GM18873 (cell line): ENCODE results near the gene TRPV6.

Source experiments
- ATAC-seq: cut with Tn5 transposase; IDR thresholded peaks from one replicate; pipeline ENCODE4 v1.9.1; 2021; ENCODE audit warnings: mild to moderate bottlenecking, moderate library complexity, moderate number of reproducible peaks; ENCODE audit not compliant: unreplicated experiment, low FRiP score

TRPV6 gene

DNA sequence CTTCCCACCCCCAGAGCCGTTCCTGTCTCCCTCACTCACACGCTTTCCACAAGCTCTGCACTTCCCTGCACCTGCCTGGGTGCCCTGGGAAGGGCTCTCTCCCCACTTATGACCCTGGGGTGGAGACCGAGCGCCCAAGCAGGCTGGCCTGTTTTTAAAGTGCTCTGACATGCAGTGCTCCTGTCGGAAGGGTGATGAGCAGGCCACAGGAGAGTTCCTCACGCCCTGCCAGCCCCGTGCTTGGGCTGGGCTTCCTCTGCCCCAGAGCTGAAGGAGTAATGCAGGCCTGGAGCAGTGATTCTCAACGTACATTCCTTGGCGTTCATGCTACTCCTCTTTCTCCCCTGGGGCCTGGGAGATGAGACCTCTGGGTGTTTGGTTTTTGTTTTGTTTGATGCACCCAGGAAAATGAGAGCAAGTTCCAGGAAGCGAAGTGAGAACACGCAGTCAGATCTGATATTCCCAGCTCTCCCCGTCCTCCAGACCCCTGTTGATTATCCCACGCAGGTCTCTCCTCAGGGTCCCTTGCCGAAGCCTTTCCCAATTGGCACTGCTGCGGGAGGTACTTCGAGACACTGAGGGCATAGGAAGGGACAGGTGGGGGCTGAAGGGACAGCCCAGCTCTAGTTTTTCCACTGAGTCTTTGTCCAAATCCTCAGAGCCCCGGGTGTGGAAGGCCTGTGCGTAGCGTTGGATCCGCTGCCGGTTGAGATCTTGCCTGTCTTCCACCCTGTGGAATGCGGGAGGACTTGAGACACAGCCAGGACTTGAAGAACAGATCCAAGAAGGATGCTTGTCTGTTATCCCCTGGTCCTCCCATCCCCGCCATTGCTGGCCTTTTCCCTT is 14.1 kb downstream of the TRPV6 start:
- ATAC-seq, result no peak

DNA sequence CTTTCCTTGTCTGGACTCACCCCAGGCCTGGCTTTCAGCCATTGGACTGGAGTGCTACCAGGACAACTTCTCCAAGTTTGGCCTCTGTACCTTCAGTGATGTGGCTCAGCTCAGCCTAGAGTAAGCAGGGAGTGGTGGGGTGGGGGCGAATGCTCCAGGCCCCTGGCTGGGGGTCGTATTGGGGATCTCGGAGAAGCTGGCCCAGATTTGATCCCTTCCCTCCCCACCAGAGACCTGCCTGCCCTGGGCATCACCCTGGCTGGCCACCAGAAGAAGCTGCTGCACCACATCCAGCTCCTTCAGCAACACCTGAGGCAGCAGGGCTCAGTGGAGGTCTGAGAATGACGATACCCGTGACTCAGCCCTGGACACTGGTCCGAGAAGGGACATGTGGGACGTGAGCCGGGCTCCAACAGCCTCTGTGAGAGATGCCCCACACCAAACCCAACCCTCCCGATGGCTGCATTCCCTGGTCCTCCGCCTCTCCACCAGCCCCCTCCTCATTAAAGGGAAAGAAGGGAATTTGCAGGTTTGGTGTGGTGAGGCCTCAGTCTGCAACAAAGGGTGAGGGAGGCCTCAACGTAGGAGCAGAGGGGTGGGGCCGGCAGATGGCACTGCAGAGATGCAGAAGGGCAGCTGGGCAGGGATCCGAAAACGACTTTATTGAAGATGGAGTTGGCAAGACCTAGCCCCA is 14.8 kb downstream of the TRPV6 start:
- no peak for ATAC-seq

DNA sequence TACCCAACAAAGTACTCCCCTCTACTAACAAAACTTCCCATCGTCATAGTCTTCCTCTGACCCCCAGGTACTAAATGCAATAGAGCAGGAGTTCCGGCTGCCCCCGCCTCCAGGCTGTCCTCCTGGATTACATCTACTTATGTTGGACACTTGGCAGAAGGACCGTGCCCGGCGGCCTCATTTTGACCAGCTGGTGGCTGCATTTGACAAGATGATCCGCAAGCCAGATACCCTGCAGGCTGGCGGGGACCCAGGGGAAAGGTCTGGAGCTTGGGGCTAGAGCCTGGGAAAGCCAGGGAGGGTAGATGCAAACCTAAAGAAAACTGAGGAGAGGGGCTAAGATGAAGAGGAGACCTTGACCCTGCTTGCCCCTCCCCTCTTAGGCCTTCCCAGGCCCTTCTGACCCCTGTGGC is 15.4 kb downstream of the TRPV6 start:
- no peak for ATAC-seq

DNA sequence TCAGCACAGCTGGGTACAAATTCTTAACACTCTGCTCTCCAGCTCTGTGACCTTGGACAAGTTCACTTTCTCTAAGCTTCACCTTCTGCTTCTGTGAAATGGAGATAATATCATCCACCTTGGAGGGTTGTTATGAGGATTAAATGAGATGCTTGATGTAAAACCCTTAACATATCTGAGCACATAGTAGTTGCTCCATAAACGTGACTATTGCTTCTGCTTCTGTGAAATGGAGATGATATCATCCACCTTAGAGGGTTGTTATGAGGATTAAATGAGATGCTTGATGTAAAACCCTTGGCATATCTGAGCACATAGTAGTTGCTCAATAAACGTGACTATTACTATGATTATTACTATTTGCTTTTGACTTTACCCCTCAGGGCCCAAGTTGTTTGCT is 16.1 kb downstream of the TRPV6 start:
- ATAC-seq, result no peak

DNA sequence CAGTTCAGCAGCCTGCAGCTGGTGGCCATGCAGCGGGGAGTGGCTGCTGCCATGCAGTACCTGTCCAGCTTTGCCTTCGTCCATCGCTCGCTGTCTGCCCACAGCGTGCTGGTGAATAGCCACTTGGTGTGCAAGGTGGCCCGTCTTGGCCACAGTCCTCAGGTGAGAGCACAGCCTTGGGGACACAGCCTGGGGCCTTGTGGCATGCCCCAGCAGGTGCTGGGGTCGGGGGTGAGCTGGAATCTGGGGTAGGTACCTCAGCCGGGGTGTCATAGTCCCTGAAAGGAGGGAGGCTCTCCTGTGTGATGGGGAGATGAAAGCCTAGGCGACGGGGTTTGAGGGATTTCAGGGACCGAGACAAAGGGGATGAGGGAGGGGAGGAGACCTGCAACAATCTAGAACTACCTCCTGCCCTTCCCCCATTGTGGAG is 16.5 kb downstream of the TRPV6 start:
- ATAC-seq, result no peak

DNA sequence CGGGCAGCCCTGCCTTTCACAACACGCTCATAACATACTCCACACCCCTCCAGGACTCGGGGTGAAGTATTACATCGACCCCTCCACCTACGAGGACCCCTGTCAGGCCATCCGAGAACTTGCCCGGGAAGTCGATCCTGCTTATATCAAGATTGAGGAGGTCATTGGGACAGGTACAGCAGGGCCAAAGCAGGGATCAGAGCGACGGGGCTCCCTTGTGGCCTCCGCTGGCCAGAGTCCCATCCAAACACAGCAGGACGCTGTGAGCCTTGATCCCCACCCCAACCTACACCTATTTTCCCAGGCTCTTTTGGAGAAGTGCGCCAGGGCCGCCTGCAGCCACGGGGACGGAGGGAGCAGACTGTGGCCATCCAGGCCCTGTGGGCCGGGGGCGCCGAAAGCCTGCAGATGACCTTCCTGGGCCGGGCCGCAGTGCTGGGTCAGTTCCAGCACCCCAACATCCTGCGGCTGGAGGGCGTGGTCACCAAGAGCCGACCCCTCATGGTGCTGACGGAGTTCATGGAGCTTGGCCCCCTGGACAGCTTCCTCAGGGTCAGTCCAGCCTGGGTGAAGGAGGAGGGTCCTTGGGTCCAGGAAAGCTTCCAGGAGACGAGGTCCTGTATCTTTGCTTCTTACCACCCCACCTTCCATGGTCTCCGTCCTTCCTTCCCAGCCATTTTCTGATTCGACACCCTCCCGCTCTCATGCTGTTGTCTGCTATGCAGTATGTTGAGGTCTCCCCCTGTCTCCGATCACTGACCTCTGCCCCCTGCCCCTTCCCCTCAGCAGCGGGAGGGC is 17.2 kb downstream of the TRPV6 start:
- ATAC-seq, result no peak

DNA sequence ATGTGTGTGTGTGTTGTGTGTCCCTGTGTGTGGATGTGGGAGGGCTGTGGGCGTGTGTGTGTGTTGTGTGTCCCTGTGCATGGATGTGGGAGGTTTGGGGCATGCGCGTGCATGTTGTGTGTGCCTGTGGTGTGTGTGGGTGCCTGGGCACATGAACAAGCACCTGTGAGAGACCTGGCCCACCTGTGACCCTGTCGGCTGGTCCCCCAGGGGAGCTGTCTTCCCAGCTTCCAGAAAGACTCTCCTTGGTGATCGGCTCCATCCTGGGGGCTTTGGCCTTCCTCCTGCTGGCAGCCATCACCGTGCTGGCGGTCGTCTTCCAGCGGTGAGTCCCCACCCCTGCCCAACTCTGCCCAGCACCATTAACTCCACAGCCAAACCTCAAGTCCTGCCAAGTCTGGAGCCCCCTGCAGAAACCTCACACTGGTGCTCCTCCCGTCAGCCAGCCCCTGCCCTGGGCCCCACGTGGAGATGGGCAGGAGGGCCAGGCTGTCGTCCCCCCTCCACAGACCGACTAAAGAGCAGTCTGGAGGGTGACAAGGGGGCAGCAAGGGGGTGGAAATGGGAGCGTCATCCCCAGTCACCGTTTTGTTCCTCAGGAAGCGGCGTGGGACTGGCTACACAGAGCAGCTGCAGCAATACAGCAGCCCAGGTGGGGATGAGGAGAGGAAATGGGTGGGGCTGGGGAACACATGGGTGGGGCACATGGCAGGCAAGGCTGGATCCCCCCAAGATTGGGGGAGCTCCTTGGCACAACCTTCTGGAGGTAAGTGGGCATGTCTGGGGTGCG is 18.0 kb downstream of the TRPV6 start:
- no peak for ATAC-seq

DNA sequence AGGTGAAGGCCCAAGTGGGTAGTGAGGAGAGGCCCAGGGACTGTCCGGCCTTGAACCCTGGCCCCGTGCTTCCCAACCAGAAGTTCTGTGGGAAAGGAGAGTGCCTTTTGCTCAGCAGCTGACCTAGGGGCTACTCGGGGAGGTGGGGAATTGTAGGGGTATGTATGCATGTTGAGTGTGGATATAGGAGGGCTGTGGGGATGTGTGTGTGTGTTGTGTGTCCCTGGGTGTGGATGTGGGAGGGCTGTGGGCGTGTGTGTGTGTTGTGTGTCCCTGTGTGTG is 18.5 kb downstream of the TRPV6 start:
- no peak for ATAC-seq

DNA sequence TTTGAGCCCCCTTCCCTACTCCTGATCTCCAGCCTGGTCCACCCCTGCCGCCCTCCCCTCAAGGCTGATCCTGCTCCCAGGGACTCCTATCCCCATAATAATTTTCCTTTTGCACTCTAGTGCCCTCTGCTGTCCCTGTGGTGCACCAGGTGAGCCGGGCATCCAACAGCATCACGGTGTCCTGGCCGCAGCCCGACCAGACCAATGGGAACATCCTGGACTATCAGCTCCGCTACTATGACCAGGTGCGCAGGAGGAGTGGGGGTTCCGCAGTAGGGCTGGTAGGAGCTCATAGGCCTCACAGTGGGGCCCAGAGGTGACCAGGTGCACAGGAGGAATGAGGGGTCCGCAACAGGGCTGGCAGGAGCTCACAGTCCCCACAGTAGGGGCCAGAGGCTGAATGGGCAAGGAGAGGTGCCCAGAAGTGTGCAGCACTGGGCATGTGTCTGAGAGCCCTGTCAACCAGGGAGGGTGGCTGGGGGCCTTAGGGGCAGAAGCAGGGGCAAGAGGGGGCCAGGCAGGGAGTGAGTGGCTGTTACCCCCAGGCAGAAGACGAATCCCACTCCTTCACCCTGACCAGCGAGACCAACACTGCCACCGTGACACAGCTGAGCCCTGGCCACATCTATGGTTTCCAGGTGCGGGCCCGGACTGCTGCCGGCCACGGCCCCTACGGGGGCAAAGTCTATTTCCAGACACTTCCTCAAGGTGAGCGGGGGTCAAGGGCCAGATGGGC is 19.0 kb downstream of the TRPV6 start:
- no peak for ATAC-seq

DNA sequence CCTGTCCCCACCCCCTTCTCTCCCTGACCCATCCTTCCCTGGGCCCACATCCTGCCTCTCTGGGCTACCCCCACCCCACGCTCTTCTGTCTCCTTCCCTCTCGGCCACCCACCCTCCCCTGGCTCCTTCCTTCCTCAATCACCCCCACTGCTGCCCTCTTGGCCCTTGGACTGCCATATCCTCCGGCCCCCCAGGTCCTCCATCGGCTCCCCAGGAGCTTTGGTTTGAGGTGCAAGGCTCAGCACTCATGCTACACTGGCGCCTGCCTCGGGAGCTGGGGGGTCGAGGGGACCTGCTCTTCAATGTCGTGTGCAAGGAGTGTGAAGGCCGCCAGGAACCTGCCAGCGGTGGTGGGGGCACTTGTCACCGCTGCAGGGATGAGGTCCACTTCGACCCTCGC is 19.8 kb downstream of the TRPV6 start:
- ATAC-seq, result no peak

DNA sequence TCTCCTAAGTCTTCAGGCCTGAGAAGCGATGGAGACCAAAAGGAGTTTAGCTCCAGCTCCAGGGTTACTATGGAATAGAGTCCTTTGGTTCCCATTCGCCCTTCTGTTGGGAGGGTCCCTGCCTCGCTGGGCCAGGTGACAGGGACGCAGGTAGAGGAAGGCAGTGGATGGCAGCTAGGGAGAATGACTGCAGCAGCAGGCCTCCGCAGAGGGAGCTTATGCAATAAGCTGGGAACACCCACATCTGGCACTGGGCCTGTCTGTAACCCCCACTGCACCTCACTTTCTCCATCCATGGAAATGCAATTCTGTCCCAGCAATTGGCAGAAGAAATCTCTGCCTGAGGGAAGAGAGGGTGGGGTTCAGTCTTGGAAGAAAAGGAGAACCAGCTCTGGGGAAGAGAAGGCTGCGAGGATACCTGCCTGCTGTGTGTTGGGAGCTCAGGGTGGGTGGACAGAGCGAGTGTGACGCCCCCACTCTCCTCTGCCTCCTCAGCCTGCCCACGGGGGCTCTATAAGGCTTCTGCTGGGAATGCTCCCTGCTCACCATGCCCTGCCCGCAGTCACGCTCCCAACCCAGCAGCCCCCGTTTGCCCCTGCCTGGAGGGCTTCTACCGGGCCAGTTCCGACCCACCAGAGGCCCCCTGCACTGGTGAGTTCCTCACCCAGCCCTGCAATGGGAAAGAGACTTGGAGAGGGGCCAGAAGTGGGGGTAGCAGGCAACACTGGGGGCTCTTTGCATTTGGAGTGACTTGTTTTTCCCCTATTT is 20.4 kb downstream of the TRPV6 start:
- ATAC-seq, result no peak

DNA sequence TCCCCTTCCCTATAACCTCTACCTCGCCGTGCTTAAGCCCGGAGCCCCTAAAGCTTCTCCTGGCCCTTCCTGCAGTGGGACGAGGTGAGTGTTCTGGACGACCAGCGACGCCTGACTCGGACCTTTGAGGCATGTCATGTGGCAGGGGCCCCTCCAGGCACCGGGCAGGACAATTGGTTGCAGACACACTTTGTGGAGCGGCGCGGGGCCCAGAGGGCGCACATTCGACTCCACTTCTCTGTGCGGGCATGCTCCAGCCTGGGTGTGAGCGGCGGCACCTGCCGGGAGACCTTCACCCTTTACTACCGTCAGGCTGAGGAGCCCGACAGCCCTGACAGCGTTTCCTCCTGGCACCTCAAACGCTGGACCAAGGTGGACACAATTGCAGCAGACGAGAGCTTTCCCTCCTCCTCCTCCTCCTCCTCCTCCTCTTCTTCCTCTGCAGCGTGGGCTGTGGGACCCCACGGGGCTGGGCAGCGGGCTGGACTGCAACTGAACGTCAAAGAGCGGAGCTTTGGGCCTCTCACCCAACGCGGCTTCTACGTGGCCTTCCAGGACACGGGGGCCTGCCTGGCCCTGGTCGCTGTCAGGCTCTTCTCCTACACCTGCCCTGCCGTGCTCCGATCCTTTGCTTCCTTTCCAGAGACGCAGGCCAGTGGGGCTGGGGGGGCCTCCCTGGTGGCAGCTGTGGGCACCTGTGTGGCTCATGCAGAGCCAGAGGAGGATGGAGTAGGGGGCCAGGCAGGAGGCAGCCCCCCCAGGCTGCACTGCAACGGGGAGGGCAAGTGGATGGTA is 21.5 kb downstream of the TRPV6 start:
- ATAC-seq, result no peak

DNA sequence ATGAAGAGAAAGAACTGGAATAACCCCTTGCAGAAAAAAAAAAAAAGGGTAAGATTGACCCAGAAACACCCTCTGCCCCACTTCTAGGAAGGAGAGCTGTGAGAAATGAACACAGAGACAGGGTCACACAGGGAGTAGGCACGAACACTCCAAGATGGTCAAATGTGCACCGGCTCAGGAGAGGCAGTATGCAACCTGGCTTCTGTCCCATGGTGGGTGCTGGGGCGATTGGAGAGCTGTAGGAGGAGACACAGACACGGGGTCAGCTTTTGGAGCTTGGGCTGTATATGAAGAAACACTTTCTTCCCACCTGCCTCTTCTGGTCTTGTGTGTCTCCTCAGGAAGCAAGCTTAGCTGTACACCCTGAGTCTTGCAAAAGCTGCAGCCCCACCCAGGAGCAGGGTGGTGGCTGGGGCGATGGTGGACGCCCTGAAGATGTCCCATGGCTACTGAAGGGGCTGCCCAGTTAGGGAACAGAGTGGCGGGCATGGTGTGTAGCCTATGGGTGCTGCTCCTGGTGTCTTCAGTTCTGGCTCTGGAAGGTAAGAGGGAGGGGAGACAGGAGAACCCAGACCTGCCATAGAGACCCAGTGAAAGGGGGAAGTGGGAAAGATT is 22.7 kb downstream of the TRPV6 start:
- ATAC-seq, result no peak

DNA sequence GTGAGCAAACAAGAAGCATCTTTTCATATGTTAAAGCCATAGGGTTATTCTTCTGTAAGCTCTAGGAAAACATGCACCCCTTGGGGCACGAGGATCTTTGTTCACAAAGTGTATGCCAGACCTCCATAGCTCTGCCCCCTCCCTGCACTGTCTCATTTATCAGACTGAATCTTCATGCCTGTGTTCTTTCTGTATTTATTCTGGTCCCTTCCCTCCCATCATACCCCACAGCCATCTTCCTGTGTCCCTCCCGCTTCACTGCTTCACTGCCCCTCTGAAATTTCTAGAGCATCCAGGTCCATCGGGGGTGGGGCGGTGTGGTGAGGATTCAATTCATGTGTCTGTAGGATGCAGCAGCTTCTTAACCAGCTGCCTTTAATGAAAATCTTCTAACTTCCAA is 23.2 kb downstream of the TRPV6 start:
- no peak for ATAC-seq

DNA sequence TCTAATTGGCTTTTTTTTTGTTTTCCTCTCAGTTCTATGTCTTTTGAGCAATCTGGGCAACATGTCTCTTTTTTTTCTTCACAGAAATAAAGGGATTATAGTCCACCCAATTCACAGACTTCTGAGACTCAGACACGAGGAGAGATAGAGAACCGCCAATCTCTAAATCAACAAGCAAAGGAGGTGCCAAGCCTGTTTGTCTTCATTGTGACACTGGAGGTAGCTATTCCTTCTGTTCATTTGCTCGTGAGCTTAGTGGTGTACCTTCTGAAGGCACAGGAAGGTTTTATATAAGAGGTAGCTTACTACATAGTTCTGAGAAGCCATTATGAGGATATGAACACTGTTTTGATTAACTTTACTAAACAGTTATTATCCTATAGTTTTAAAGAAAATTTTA is 24.6 kb downstream of the TRPV6 start:
- ATAC-seq, result no peak

DNA sequence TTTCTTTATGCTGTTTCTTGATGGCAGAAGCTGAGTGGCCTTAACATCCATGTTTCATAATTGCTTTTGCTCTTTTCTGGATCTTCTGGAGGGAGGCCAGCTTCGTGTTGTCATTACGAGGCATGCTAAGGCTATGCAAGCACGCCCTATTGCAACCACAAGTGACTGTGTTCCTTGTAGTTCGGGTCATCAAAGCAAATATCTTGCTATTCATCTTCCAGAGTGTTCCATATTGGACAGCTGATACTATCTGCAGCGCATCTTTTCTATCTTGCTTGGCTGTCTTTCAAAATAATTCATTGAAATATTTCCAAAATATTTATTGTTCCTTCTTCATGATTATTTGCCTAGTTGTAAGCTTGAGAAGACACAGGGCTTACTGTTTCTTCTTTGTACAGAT is 25.7 kb downstream of the TRPV6 start:
- no peak for ATAC-seq

DNA sequence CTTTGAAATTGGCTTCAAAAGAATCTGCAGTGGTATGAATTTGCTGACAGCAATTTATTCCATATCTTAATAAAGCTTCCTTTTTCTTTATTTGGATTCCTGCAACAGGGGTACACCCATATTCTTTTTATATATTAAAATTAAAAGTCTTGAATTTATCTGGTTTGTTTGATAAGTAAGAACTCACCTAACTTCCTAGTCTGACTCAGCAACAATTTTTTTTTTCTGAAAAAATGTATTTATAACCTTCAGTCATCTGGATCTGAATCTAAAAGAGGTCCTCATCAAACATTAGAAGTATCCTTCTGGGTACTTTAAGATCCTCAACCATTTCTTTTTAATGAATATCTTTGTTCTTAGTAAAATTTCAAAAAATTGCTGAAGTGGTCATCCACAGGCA is 26.1 kb downstream of the TRPV6 start:
- ATAC-seq, result no peak

DNA sequence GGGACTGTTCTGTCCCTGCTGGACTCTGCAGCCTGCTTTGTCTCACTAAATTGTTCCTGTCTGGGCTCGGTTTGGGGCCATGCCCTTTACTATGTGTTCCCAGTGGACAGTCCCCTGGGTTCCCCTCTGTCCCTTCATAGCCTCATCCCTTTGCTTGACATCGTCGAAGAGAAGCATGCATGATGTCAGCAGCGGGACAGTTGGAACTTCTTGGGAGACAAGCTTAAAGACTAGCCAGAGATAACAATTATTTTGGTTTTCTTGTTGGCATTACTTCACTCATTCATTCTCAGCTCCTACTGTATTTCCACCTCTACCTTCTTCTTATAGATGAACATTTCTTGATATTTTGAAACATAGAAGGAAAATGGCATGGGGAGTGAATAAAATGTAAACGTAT is 27.9 kb downstream of the TRPV6 start:
- ATAC-seq, result no peak
